ENCODE measurements around the gene VPS29.

DNA sequence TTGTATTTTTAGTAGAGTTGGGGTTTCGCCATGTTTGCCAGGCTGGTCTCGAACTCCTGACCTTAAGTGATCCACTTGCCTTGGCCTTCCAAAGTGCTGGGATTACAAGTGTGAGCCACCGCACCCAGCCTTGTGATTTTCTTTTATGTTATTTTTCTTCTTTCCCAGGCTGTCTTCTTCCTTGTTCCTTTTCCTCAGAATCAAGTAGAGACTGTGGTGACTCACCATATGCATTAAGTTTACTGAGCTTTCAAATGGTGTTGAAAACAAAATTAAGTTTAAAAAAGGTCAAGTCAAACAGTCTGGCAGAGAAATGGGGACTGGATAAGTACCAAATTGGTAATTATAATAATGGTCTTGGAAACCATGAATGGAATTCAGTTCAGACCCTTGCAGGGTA, 57.5 kb downstream of the VPS29 start:
- no peak for TF ChIP-seq CHD2 (IDR thresholded peaks at IDR 0.05; ENCODE audit: low read length, partially characterized antibody)
- no peak for TF ChIP-seq EP300 (IDR thresholded peaks at IDR 0.05; ENCODE audit: borderline replicate concordance in 1 of 2, low read depth in 1 of 2, low read length in 1 of 2)
- no peak for TF ChIP-seq SIN3A (IDR thresholded peaks at IDR 0.05; ENCODE audit: borderline replicate concordance, low read depth, low read length)
- TF ChIP-seq, protein P1, sequence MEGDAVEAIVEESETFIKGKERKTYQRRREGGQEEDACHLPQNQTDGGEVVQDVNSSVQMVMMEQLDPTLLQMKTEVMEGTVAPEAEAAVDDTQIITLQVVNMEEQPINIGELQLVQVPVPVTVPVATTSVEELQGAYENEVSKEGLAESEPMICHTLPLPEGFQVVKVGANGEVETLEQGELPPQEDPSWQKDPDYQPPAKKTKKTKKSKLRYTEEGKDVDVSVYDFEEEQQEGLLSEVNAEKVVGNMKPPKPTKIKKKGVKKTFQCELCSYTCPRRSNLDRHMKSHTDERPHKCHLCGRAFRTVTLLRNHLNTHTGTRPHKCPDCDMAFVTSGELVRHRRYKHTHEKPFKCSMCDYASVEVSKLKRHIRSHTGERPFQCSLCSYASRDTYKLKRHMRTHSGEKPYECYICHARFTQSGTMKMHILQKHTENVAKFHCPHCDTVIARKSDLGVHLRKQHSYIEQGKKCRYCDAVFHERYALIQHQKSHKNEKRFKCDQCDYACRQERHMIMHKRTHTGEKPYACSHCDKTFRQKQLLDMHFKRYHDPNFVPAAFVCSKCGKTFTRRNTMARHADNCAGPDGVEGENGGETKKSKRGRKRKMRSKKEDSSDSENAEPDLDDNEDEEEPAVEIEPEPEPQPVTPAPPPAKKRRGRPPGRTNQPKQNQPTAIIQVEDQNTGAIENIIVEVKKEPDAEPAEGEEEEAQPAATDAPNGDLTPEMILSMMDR (IDR thresholded peaks at IDR 0.05) = no peak
- TF ChIP-seq YY1 (IDR thresholded peaks at IDR 0.05; ENCODE audit: low read depth) = no peak
- TF ChIP-seq TCF12 (IDR thresholded peaks at IDR 0.05) = no peak
- no peak for TF ChIP-seq POLR2AphosphoS5 (IDR thresholded peaks at IDR 0.05; ENCODE audit: low read depth, low read length)
- TF ChIP-seq MAX (IDR thresholded peaks at IDR 0.05; ENCODE audit: low read depth) = no peak
- TF ChIP-seq RAD21 (IDR thresholded peaks at IDR 0.05; ENCODE audit: low read length) = no peak
- TF ChIP-seq FOSL2 (IDR thresholded peaks at IDR 0.05; ENCODE audit: borderline replicate concordance, low read depth) = no peak
